Measurements from ENCODE around the gene MYO10. TPM values are rescaled to one million over a fixed set of nuclear protein-coding genes. Genes with fewer than 3 reads are reported as not detected.

Gene MYO10
- total and polyA plus RNA-seq, 2 of the 8 experiments (the other 6 are each of a cell fraction or from before 2014, with no cell fraction given): 21.5 to 107 TPM

DNA sequence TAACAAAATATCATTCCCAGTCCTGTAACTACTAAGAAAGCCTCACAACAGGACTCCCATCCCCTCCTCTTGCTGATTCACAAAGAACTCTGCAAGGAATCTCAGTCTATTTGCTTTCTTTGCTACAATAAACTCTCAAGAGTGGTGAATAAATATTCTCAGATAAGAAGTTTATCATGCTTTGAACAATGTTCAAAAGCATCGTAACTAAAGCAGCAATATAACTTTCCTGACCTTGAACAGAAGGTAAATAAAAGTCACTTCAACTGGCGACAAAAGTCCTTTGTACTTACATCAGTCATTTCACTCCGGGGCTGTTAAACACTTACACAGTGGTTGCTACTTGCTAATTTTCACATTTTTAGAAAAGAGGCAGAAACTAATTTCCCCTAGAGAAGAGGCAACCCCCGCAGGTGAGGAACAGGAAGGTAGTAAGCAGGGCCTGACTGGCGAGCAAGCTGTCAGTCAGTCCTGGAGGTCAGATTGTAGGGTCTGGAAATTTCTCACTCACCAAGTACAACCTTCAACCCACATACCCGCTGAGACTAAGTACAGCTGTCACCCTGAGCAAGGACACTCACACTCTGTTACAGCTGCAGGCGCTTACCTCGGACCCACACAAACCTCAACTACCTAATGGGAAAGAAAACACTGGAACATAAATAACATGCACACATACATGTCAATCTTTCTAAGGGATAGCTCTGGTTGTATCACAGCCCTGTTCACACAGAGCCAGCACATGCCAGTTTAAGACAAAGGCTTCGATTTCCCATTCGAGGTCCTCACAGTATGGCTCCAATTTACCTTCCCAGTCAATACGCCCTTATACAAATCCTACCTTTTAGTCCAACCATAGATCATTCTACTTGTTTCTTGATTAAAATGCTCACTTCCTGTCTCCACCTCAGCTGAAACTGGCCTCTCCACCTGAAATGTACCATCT lies 214.7 kb downstream of the MYO10 start:
- Histone ChIP-seq H3K23ac (ENCODE audit: insufficient read length) (no peak overlapping the region), H3K4me3 (ENCODE audit: extremely low read depth in 1 of 4, insufficient read depth in 2 of 4, low read depth in 3 of 4, low read length in 4 of 4) (peak overlapping the region in 1 of 4 experiments; percentile 27; a peak in 1 of 8 replicates), H4K91ac (replicated peaks; ENCODE audit: insufficient read length, low read length) (peak overlapping the region; percentile 23), H3K79me2 (ENCODE audit: control insufficient read depth in 1 of 2, insufficient read depth in 2 of 2, low read length in 2 of 2) (peaks cover 28 to 92% of the 10 kb centered on the region in 2 experiments), H4K5ac (ENCODE audit: insufficient read length, low read depth, low read length) (peak overlapping the region; percentile 40), H2BK15ac (ENCODE audit: low read length) (no peak overlapping the region), H3K9me3 (ENCODE audit: insufficient read depth in 2 of 2, low read depth in 1 of 2, low read length in 1 of 2) (peaks cover 0 to 2% of the 10 kb centered on the region in 2 experiments; a peak in 1 of 4 replicates), H3K4me1 (replicated peaks in 1 of 4; ENCODE audit: control insufficient read depth in 3 of 4, insufficient read depth in 4 of 4, low read length in 3 of 4) (peaks cover 7 to 32% (median 17%) of the 10 kb centered on the region in 4 experiments), H4K20me1 (replicated peaks in 1 of 2; ENCODE audit: control insufficient read depth in 1 of 2, insufficient read depth in 2 of 2, low read length in 2 of 2) (peaks cover 7 to 22% of the 10 kb centered on the region in 2 experiments), H3K36me3 (ENCODE audit: control insufficient read depth in 2 of 4, insufficient read depth in 4 of 4, low read length in 3 of 4) (peaks cover 0 to 16% (median 6%) of the 10 kb centered on the region in 4 experiments; a peak in 4 of 8 replicates), H3K4me2 (ENCODE audit: insufficient read depth in 1 of 2, low read depth in 2 of 2, low read length in 2 of 2) (peak overlapping the region; percentile 51 to 74), H4K8ac (ENCODE audit: extremely low read depth, insufficient read depth, low read length) (no peak overlapping the region), H3K18ac (ENCODE audit: extremely low read depth, low read length) (peak overlapping the region; percentile 34; the same call in 1 of the 2 replicates), H3K14ac (ENCODE audit: insufficient read length) (no peak overlapping the region), H2AK5ac (ENCODE audit: low read depth, low read length) (peak overlapping the region; percentile 88), H2BK12ac (ENCODE audit: low read depth, low read length) (no peak overlapping the region), H3K27me3 (replicated peaks in 1 of 4; ENCODE audit: control insufficient read depth in 3 of 4, extremely low read depth in 1 of 4, insufficient read depth in 3 of 4, low read length in 3 of 4) (no peaks in the 10 kb centered on the region), H2BK120ac (replicated peaks; ENCODE audit: low read depth, low read length) (peak overlapping the region; percentile 16), H2AFZ (ENCODE audit: low read length) (no peak overlapping the region), H3K9ac (replicated peaks in 1 of 4; ENCODE audit: extremely low read depth in 1 of 4, low read depth in 3 of 4, low read length in 3 of 4) (peak overlapping the region in 1 of 4 experiments; percentile 40; a peak in 1 of 7 replicates), H3K23me2 (ENCODE audit: low read depth, low read length) (no peaks in the 10 kb centered on the region; the same call in 1 of the 2 replicates), H3K27ac (ENCODE audit: low read depth, low read length) (peak overlapping the region; percentile 44; the same call in 1 of the 2 replicates), H3K4ac (replicated peaks; ENCODE audit: insufficient read length, low read depth, low read length) (peak overlapping the region; percentile 40), H3K79me1 (ENCODE audit: low read depth, low read length) (peaks cover 10% of the 10 kb centered on the region), H2BK20ac (ENCODE audit: low read length) (no peak overlapping the region), H3K56ac (replicated peaks; ENCODE audit: insufficient read length, low read depth, low read length) (no peak overlapping the region), H2BK5ac (ENCODE audit: low read depth, low read length) (peak overlapping the region; percentile 37)
- DNase-seq (ENCODE audit: low read depth in 1 of 2, low spot score in 2 of 2) (no peak), FAIRE-seq (no peak)
- ChIA-PET CTCF (ENCODE audit: partially characterized antibody) (interaction anchor here (0.8 to 1.0 kb wide), 2 partner anchors 22 to 31 kb away, joined by 3 read pairs; no protein-coding TSS in a partner anchor), POLR2A (ENCODE audit: partially characterized antibody) (interaction anchor here (0.7 to 1.1 kb wide), 4 partner anchors 9 to 33 kb away, joined by 3 to 5 read pairs (median 4); no protein-coding TSS in a partner anchor)
- TF ChIP-seq, protein P1, sequence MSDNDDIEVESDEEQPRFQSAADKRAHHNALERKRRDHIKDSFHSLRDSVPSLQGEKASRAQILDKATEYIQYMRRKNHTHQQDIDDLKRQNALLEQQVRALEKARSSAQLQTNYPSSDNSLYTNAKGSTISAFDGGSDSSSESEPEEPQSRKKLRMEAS (IDR thresholded peaks at IDR 0.05): peak; percentile 46; the same call in 1 of the 2 replicates
- TF ChIP-seq, protein P2, sequence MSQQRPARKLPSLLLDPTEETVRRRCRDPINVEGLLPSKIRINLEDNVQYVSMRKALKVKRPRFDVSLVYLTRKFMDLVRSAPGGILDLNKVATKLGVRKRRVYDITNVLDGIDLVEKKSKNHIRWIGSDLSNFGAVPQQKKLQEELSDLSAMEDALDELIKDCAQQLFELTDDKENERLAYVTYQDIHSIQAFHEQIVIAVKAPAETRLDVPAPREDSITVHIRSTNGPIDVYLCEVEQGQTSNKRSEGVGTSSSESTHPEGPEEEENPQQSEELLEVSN (IDR thresholded peaks at IDR 0.05): 0 out of 2 replicates have a peak, but pooled peaks have one; percentile 28
- TF ChIP-seq RXRA (IDR thresholded peaks at IDR 0.05; ENCODE audit: insufficient read depth, low read depth, low read length): no peak
- 50% methylated on average over 11 of the region's 11 CpGs; no CpG with 5 or more reads in 1 of the 2 experiments for WGBS, 2 experiments (ENCODE audit: extremely low coverage in 1 of 2, insufficient coverage in 1 of 2, insufficient read length in 1 of 2, insufficient replicate concordance in 2 of 2, low coverage in 1 of 2, low lambda C conversion rate in 2 of 2, missing lambda C conversion rate in 1 of 2)
